Glutamatergic neuron (in vitro differentiated cells): ENCODE measurements around the gene AZU1. TPM values are rescaled to one million over a fixed set of nuclear protein-coding genes. Genes with fewer than 3 reads are reported as not detected.

ENCODE experiments used
- DNase-seq: peaks from one replicate; pipeline ENCODE4 v3.0.0; 2022
- H3K27ac Mint-ChIP-seq: one replicate; pipeline ENCODE4 v1.8.0; 2020; ENCODE audit warnings: mild to moderate bottlenecking, mixed read lengths, inconsistent platforms; ENCODE audit not compliant: unreplicated experiment
- H3K27me3 Mint-ChIP-seq: one replicate; pipeline ENCODE4 v1.8.0; 2020; ENCODE audit warnings: mild to moderate bottlenecking, moderate library complexity, mixed read lengths, inconsistent platforms; ENCODE audit not compliant: unreplicated experiment
- H3K36me3 Mint-ChIP-seq: one replicate; pipeline ENCODE4 v1.8.0; 2020; ENCODE audit warnings: mild to moderate bottlenecking, mixed read lengths, inconsistent platforms; ENCODE audit not compliant: unreplicated experiment
- H3K4me1 Mint-ChIP-seq: one replicate; pipeline ENCODE4 v1.8.0; 2020; ENCODE audit warnings: mild to moderate bottlenecking, low read depth, mixed read lengths, inconsistent platforms; ENCODE audit not compliant: unreplicated experiment
- H3K4me3 Mint-ChIP-seq: one replicate; pipeline ENCODE4 v1.8.0; 2020; ENCODE audit warnings: mild to moderate bottlenecking, mixed read lengths, inconsistent platforms; ENCODE audit not compliant: unreplicated experiment
- H3K9me3 Mint-ChIP-seq: one replicate; pipeline ENCODE4 v1.8.0; 2020; ENCODE audit warnings: mild to moderate bottlenecking, moderate library complexity, mixed read lengths, inconsistent platforms; ENCODE audit not compliant: unreplicated experiment
- total RNA-seq: library from RNA; stranded (reverse); fragmentation: NEBNext Ultra II Directional; extraction: Animal tissue kit (Norgen Biotek cat#: 25700); gene quantifications from one replicate; pipeline ENCODE4 v1.2.1, GENCODE V29; 2021; ENCODE audit not compliant: unreplicated experiment
- TF ChIP-seq, protein P1 (sequence below): fragments of 200-600 bp; sonication (generic); IDR thresholded peaks from one replicate; pipeline ENCODE4 v1.5.0; 2021; ENCODE audit not compliant: partially characterized antibody, unreplicated experiment

Gene AZU1
- total RNA-seq, 1 donor from 2014 or later = 2.2 TPM

DNA sequence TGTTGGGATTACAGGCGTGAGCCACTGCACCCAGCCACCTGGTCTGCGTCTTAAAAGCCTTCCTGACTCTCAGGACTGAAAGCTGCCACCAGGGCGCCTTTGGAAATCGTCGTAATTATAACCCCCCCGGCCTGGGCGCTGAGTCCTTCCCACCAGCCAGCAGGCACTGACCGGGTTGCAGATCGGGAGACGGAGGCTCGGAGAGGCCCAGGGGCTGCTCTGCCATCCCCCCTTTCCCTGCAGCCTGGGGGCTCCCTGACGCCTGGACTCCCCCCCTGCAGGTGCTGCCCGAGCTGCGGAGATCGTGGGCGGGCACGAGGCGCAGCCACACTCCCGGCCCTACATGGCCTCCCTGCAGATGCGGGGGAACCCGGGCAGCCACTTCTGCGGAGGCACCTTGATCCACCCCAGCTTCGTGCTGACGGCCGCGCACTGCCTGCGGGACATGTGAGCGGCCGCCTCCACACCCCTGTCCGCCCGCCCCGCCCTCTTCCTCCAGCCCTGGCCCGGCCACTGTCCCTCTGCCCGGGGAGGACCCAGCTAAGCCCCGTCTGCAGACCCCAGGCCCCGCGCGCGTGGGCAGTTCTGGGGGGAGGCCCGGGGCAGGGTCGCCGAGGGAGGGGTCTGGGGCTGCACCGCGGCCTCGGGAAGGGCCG is 15.7 kb downstream of the AZU1 start:
- DNase-seq = peak; percentile 62
- H3K4me3 Mint-ChIP-seq = no peak overlapping the region
- H3K4me1 Mint-ChIP-seq = no peaks in the 10 kb centered on the region
- H3K9me3 Mint-ChIP-seq = peaks cover 3% of the 10 kb centered on the region
- TF ChIP-seq, protein P1, sequence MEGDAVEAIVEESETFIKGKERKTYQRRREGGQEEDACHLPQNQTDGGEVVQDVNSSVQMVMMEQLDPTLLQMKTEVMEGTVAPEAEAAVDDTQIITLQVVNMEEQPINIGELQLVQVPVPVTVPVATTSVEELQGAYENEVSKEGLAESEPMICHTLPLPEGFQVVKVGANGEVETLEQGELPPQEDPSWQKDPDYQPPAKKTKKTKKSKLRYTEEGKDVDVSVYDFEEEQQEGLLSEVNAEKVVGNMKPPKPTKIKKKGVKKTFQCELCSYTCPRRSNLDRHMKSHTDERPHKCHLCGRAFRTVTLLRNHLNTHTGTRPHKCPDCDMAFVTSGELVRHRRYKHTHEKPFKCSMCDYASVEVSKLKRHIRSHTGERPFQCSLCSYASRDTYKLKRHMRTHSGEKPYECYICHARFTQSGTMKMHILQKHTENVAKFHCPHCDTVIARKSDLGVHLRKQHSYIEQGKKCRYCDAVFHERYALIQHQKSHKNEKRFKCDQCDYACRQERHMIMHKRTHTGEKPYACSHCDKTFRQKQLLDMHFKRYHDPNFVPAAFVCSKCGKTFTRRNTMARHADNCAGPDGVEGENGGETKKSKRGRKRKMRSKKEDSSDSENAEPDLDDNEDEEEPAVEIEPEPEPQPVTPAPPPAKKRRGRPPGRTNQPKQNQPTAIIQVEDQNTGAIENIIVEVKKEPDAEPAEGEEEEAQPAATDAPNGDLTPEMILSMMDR = no peak
- H3K36me3 Mint-ChIP-seq = peaks cover 4% of the 10 kb centered on the region
- H3K27ac Mint-ChIP-seq = no peak overlapping the region
- H3K27me3 Mint-ChIP-seq = peaks cover 15% of the 10 kb centered on the region

DNA sequence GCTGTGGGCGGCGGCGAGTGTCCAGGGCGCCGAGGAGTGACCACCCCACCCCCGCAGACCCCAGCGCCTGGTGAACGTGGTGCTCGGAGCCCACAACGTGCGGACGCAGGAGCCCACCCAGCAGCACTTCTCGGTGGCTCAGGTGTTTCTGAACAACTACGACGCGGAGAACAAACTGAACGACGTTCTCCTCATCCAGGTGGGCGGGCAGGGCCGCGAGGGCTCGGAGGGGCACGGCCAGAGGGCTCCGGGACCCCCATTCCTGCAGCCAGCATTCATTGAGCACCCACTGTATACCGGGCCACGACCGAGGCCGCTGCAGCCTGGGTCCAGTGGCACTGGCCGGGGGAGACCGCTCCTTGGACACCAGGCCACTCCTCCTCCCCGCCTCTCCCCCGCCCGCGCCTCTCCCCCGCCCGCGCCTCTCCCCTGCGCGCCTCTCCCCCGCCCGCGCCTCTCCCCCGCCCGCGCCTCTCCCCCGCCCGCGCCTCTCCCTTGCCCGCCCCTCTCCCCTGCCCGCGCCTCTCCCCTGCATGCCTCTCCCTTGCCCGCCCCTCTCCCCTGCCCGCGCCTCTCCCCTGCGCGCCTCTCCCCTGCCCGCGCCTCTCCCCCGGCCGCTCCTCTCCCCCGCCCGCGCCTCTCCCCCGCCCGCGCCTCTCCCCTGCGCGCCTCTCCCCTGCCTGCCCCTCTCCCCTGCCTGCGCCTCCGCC is 16.4 kb downstream of the AZU1 start:
- no peaks in the 10 kb centered on the region for H3K4me1 Mint-ChIP-seq
- H3K27me3 Mint-ChIP-seq = peaks cover 15% of the 10 kb centered on the region
- H3K9me3 Mint-ChIP-seq = peaks cover 3% of the 10 kb centered on the region
- no peak overlapping the region for H3K4me3 Mint-ChIP-seq
- TF ChIP-seq, protein P1 = no peak
- no peak for DNase-seq
- no peak overlapping the region for H3K27ac Mint-ChIP-seq
- H3K36me3 Mint-ChIP-seq = peaks cover 4% of the 10 kb centered on the region

DNA sequence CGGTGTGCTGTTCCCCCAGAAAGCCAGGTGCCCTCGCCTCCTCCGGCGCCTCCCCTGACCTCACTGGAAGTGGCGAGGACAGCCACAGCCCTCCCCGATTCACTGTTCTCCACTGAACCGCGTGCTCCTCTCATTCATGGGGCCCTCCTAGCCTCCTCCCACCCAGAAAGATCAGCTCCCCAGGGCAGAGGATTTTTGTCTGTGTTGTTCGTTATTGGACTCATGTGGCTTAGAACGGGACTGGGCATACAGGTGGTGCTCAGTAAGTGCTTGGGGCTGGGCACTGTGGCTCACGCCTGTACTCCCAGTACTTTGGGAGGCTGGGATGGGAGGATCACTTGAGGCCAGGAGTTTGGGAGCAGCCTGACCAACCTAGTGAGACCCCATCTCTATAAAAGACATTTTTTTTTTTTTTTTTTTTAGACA is 16.9 kb downstream of the AZU1 start:
- TF ChIP-seq, protein P1 = no peak
- Mint-ChIP-seq H3K4me3 (no peak overlapping the region), H3K9me3 (peaks cover 3% of the 10 kb centered on the region), H3K4me1 (no peaks in the 10 kb centered on the region), H3K27ac (no peak overlapping the region), H3K27me3 (peaks cover 15% of the 10 kb centered on the region), H3K36me3 (peaks cover 4% of the 10 kb centered on the region)
- DNase-seq = no peak

DNA sequence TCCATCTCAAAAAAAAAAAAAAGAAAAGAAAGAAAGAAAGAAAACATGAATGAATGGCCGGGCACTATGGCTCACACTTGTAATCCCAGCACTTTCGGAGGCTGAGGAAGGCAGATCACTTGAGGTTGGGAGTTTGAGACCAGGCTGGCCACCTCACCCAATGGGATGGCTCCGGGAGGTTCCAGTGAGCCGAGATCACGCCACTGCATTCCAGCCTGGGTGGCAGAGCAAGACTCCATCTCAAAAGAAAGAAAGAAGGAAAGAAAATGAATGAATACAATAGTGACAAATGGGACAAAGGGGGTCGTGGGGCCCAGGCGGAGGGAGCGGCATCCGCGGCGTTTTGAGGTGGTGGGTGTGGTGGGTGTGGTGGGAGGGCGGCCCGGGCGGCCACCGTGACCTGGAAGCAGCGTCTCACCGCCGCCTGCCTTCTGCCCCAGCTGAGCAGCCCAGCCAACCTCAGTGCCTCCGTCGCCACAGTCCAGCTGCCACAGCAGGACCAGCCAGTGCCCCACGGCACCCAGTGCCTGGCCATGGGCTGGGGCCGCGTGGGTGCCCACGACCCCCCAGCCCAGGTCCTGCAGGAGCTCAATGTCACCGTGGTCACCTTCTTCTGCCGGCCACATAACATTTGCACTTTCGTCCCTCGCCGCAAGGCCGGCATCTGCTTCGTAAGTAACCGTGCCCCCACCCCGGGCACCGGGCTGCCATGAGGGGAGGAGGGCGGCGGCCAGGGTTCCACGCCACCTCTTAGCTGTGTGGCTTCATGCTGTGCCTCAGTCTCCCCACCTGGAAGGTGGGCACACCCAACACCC is 18.3 kb downstream of the AZU1 start:
- DNase-seq = no peak
- TF ChIP-seq, protein P1 = no peak
- H3K4me1 Mint-ChIP-seq = no peaks in the 10 kb centered on the region
- peaks cover 3% of the 10 kb centered on the region for H3K9me3 Mint-ChIP-seq
- H3K4me3 Mint-ChIP-seq = peak overlapping the region; percentile 57
- no peak overlapping the region for H3K27ac Mint-ChIP-seq
- H3K27me3 Mint-ChIP-seq = peaks cover 15% of the 10 kb centered on the region
- peaks cover 4% of the 10 kb centered on the region for H3K36me3 Mint-ChIP-seq
